Measurements from ENCODE around the gene GHR. TPM values are rescaled to one million over a fixed set of nuclear protein-coding genes. Genes with fewer than 3 reads are reported as not detected.

GHR gene
- total and polyA plus RNA-seq, 2 donors (not counting 3 experiments of a cell fraction or from before 2014, with no cell fraction given) = 0.27 to 0.28 TPM

- POLR2A ChIA-PET = no interaction called here
These were observed 44.8 kb downstream of the GHR start for GRCh38 chr5:42467981-42468524.

GRCh38 chr5:42483472-42484154, 60.4 kb downstream of the GHR start:
- H3K9me1 ChIP-seq (replicated peaks; ENCODE audit: control insufficient read depth, extremely low read depth, insufficient read depth, low read length) = no peaks in the 10 kb centered on the region
- DNase-seq (ENCODE audit: low read depth, low spot score) = no peak
- BruUV-seq (replicated peaks) = no TSS peak
- H3K9ac ChIP-seq (replicated peaks; ENCODE audit: extremely low read depth, insufficient read depth, low read length) = no peak overlapping the region
- no peaks in the 10 kb centered on the region for H3K36me3 ChIP-seq (ENCODE audit: control insufficient read depth in 2 of 2, extremely low read depth in 1 of 2, insufficient read depth in 2 of 2, low read length in 2 of 2)
- no peak overlapping the region for H3K27ac ChIP-seq (ENCODE audit: insufficient read depth, low read depth, low read length)
- no peaks in the 10 kb centered on the region for H3K27me3 ChIP-seq (ENCODE audit: control insufficient read depth in 2 of 2, insufficient read depth in 2 of 2, low read length in 2 of 2)
- POLR2A ChIA-PET = no interaction called here
- no peak overlapping the region for H3K4me3 ChIP-seq (replicated peaks in 1 of 3; ENCODE audit: insufficient read depth in 1 of 3, low read depth in 1 of 3, low read length in 3 of 3)
- no peaks in the 10 kb centered on the region for H4K20me1 ChIP-seq (replicated peaks; ENCODE audit: control insufficient read depth, extremely low read depth, insufficient read depth, low read length)
- CTCF ChIA-PET = no interaction called here
- no peak for FAIRE-seq
- no peak for TF ChIP-seq MYC (IDR thresholded peaks at IDR 0.05; ENCODE audit: low read depth, low read length)
- no peak for TF ChIP-seq POLR2AphosphoS5 (IDR thresholded peaks at IDR 0.05; ENCODE audit: insufficient read depth, low read depth, low read length)
- TF ChIP-seq FOS (IDR thresholded peaks at IDR 0.05; ENCODE audit: borderline replicate concordance, insufficient read depth, low read length) = no peak
- no peak for TF ChIP-seq MAX (IDR thresholded peaks at IDR 0.05; ENCODE audit: insufficient read depth, insufficient read length)
- no peak for TF ChIP-seq JUN (IDR thresholded peaks at IDR 0.05; ENCODE audit: borderline replicate concordance, insufficient read depth, insufficient read length, low read depth)
- no peak for TF ChIP-seq EZH2 (IDR thresholded peaks at IDR 0.05; ENCODE audit: borderline replicate concordance, low read depth, low read length, severe bottlenecking)
- no peak for TF ChIP-seq CTCF (IDR thresholded peaks at IDR 0.05; ENCODE audit: extremely low read depth in 1 of 2, insufficient read depth in 1 of 2, low read depth in 1 of 2, low read length in 2 of 2)
- TF ChIP-seq POLR2A (IDR thresholded peaks at IDR 0.05; ENCODE audit: low read depth, low read length) = no peak
- TF ChIP-seq GATA2 (IDR thresholded peaks at IDR 0.05; ENCODE audit: insufficient read depth, insufficient read length, low read depth, low read length) = no peak
- dilution Hi-C loops (cut with MboI; ENCODE audit: extremely low pct_ligation_motif_present, low sequenced_read_pairs) (no loop called here), intact Hi-C loops (cut with micrococcal nuclease) (no loop called here)
- no peak overlapping the region for H2AFZ ChIP-seq (ENCODE audit: low read depth, low read length)
- no peaks in the 10 kb centered on the region for H3K9me3 ChIP-seq (replicated peaks; ENCODE audit: control insufficient read depth, insufficient read depth, low read length)
- H3K4me1 ChIP-seq (ENCODE audit: control insufficient read depth, extremely low read depth, insufficient read depth, low read length) = no peaks in the 10 kb centered on the region
- H3K4me2 ChIP-seq (ENCODE audit: insufficient read depth, low read length) = no peak overlapping the region
- H3K79me2 ChIP-seq (ENCODE audit: control insufficient read depth, insufficient read depth, low read length) = no peaks in the 10 kb centered on the region

More at GRCh38 chr5:42467981-42468524, 44.8 kb downstream of the GHR start:
- TF ChIP-seq FOS (IDR thresholded peaks at IDR 0.05; ENCODE audit: borderline replicate concordance, insufficient read depth, low read length) (no peak), JUN (IDR thresholded peaks at IDR 0.05; ENCODE audit: borderline replicate concordance, insufficient read depth, insufficient read length, low read depth) (no peak), GATA2 (IDR thresholded peaks at IDR 0.05; ENCODE audit: insufficient read depth, insufficient read length, low read depth, low read length) (no peak), POLR2AphosphoS5 (IDR thresholded peaks at IDR 0.05; ENCODE audit: insufficient read depth, low read depth, low read length) (no peak)
- intact Hi-C loops (cut with micrococcal nuclease) (no loop called here), dilution Hi-C loops (cut with MboI; ENCODE audit: extremely low pct_ligation_motif_present, low sequenced_read_pairs) (no loop called here)
- Histone ChIP-seq H3K79me2 (ENCODE audit: control insufficient read depth, insufficient read depth, low read length) (no peaks in the 10 kb centered on the region), H3K4me2 (ENCODE audit: insufficient read depth, low read length) (no peak overlapping the region), H4K20me1 (replicated peaks; ENCODE audit: control insufficient read depth, extremely low read depth, insufficient read depth, low read length) (no peaks in the 10 kb centered on the region), H2AFZ (ENCODE audit: low read depth, low read length) (no peak overlapping the region), H3K4me1 (ENCODE audit: control insufficient read depth, extremely low read depth, insufficient read depth, low read length) (no peaks in the 10 kb centered on the region), H3K4me3 (replicated peaks in 1 of 3; ENCODE audit: insufficient read depth in 1 of 3, low read depth in 1 of 3, low read length in 3 of 3) (no peak overlapping the region), H3K36me3 (ENCODE audit: control insufficient read depth in 2 of 2, extremely low read depth in 1 of 2, insufficient read depth in 2 of 2, low read length in 2 of 2) (no peaks in the 10 kb centered on the region), H3K27me3 (ENCODE audit: control insufficient read depth in 2 of 2, insufficient read depth in 2 of 2, low read length in 2 of 2) (no peaks in the 10 kb centered on the region), H3K9ac (replicated peaks; ENCODE audit: extremely low read depth, insufficient read depth, low read length) (no peak overlapping the region), H3K27ac (ENCODE audit: insufficient read depth, low read depth, low read length) (no peak overlapping the region), H3K9me3 (replicated peaks; ENCODE audit: control insufficient read depth, insufficient read depth, low read length) (no peaks in the 10 kb centered on the region), H3K9me1 (replicated peaks; ENCODE audit: control insufficient read depth, extremely low read depth, insufficient read depth, low read length) (no peaks in the 10 kb centered on the region)
- CTCF ChIA-PET = interaction anchor here (1.0 kb wide), 1 partner anchor 411 kb away, joined by 3 read pairs; no protein-coding TSS in a partner anchor
- BruUV-seq (replicated peaks) = no TSS peak
- FAIRE-seq (no peak), DNase-seq (ENCODE audit: low read depth, low spot score) (no peak)
